ENCODE measurements around the gene RFXAP. TPM values are rescaled to one million over a fixed set of nuclear protein-coding genes. Genes with fewer than 3 reads are reported as not detected.

The RFXAP gene
- polyA plus RNA-seq, 1 donor: 6.9 TPM

DNA sequence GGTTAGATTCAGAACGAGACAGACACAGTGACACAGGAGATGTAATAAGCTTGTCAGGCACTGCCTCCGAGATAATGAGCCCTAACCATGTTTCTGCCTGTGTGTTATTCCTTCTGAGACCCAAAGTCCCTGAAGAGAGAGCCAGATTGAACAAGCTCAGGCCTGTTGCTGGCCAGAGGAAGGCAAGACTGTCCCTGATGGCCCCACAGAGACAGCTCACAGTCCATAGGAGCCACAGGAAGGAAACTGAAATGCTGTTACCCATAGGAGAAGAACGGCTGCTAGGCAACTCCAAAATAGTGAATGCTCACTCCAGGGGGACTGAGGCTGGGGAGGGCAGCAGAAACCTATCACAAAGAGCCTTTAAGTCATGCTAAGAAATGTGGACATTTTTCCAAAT, 31.8 kb upstream of the RFXAP start:
- H3K4me3 ChIP-seq (ENCODE audit: low read length): no peak overlapping the region
- H3K27ac ChIP-seq (ENCODE audit: low read length): no peak overlapping the region
- H3K4me1 ChIP-seq (ENCODE audit: control insufficient read depth, insufficient read depth, low read length): no peaks in the 10 kb centered on the region
- H3K36me3 ChIP-seq (ENCODE audit: control insufficient read depth, insufficient read depth, low read length): no peaks in the 10 kb centered on the region
- WGBS (ENCODE audit: insufficient coverage, low lambda C conversion rate): no CpG with 5 or more reads among the region's 3 CpGs
- H3K9me3 ChIP-seq (ENCODE audit: control insufficient read depth, low read depth, low read length): no peaks in the 10 kb centered on the region
- DNase-seq: no peak
- H3K27me3 ChIP-seq (ENCODE audit: control insufficient read depth, insufficient read depth, low read length): no peaks in the 10 kb centered on the region

- no peak overlapping the region for H3K4me3 ChIP-seq (ENCODE audit: low read length)
- no peaks in the 10 kb centered on the region for H3K27me3 ChIP-seq (ENCODE audit: control insufficient read depth, insufficient read depth, low read length)
- H3K27ac ChIP-seq (ENCODE audit: low read length): no peak overlapping the region
- WGBS (ENCODE audit: insufficient coverage, low lambda C conversion rate): no CpG with 5 or more reads among the region's 4 CpGs
- H3K9me3 ChIP-seq (ENCODE audit: control insufficient read depth, low read depth, low read length): no peaks in the 10 kb centered on the region
- DNase-seq: no peak
- no peaks in the 10 kb centered on the region for H3K4me1 ChIP-seq (ENCODE audit: control insufficient read depth, insufficient read depth, low read length)
- no peaks in the 10 kb centered on the region for H3K36me3 ChIP-seq (ENCODE audit: control insufficient read depth, insufficient read depth, low read length)
Observed at GRCh38 chr13:36788276-36788675, 30.7 kb upstream of the RFXAP start.

- no peaks in the 10 kb centered on the region for H3K36me3 ChIP-seq (ENCODE audit: control insufficient read depth, insufficient read depth, low read length)
- H3K27me3 ChIP-seq (ENCODE audit: control insufficient read depth, insufficient read depth, low read length): no peaks in the 10 kb centered on the region
- H3K27ac ChIP-seq (ENCODE audit: low read length): no peak overlapping the region
- 60% methylated on average over 1 of the region's 3 CpGs for WGBS (ENCODE audit: insufficient coverage, low lambda C conversion rate)
- no peak overlapping the region for H3K4me3 ChIP-seq (ENCODE audit: low read length)
- no peaks in the 10 kb centered on the region for H3K9me3 ChIP-seq (ENCODE audit: control insufficient read depth, low read depth, low read length)
- DNase-seq: no peak
- H3K4me1 ChIP-seq (ENCODE audit: control insufficient read depth, insufficient read depth, low read length): no peaks in the 10 kb centered on the region
Observed at GRCh38 chr13:36789061-36789460, 30.0 kb upstream of the RFXAP start.

GRCh38 chr13:36789730-36790129, 29.3 kb upstream of the RFXAP start:
- 40% methylated on average over 1 of the region's 4 CpGs for WGBS (ENCODE audit: insufficient coverage, low lambda C conversion rate)
- Histone ChIP-seq H3K27ac (ENCODE audit: low read length) (no peak overlapping the region), H3K36me3 (ENCODE audit: control insufficient read depth, insufficient read depth, low read length) (no peaks in the 10 kb centered on the region), H3K27me3 (ENCODE audit: control insufficient read depth, insufficient read depth, low read length) (no peaks in the 10 kb centered on the region), H3K4me3 (ENCODE audit: low read length) (no peak overlapping the region), H3K4me1 (ENCODE audit: control insufficient read depth, insufficient read depth, low read length) (no peaks in the 10 kb centered on the region), H3K9me3 (ENCODE audit: control insufficient read depth, low read depth, low read length) (no peaks in the 10 kb centered on the region)
- DNase-seq: no peak

GRCh38 chr13:36794706-36795105, 24.3 kb upstream of the RFXAP start:
- H3K36me3 ChIP-seq (ENCODE audit: control insufficient read depth, insufficient read depth, low read length): no peaks in the 10 kb centered on the region
- no peaks in the 10 kb centered on the region for H3K4me1 ChIP-seq (ENCODE audit: control insufficient read depth, insufficient read depth, low read length)
- H3K9me3 ChIP-seq (ENCODE audit: control insufficient read depth, low read depth, low read length): no peaks in the 10 kb centered on the region
- no peak for DNase-seq
- WGBS (ENCODE audit: insufficient coverage, low lambda C conversion rate): 40% methylated on average over 1 of the region's 3 CpGs
- no peak overlapping the region for H3K4me3 ChIP-seq (ENCODE audit: low read length)
- H3K27me3 ChIP-seq (ENCODE audit: control insufficient read depth, insufficient read depth, low read length): no peaks in the 10 kb centered on the region
- H3K27ac ChIP-seq (ENCODE audit: low read length): no peak overlapping the region

DNA sequence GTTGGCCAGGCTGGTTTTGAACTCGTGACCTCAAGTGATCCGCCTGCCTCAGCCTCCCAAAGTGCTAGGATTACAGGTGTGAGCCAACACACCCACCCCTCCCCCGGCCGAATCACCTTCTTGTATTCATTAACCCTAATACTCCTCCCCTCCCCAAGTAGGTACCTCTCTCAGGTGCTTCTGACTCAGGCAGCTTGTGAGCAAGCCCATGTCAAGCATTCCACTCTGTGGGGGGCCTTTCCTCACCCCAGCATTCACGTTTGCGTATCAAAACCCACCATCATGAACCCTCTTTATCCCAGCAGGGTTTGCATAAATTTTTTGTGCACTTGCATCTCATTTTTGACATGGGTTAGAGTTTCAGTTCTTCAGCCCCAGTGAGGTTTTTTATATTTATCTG, 23.6 kb upstream of the RFXAP start:
- Histone ChIP-seq H3K27me3 (ENCODE audit: control insufficient read depth, insufficient read depth, low read length) (no peaks in the 10 kb centered on the region), H3K4me1 (ENCODE audit: control insufficient read depth, insufficient read depth, low read length) (no peaks in the 10 kb centered on the region), H3K4me3 (ENCODE audit: low read length) (no peak overlapping the region), H3K36me3 (ENCODE audit: control insufficient read depth, insufficient read depth, low read length) (no peaks in the 10 kb centered on the region), H3K9me3 (ENCODE audit: control insufficient read depth, low read depth, low read length) (no peaks in the 10 kb centered on the region), H3K27ac (ENCODE audit: low read length) (no peak overlapping the region)
- no CpG with 5 or more reads among the region's 6 CpGs for WGBS (ENCODE audit: insufficient coverage, low lambda C conversion rate)
- DNase-seq: no peak

DNA sequence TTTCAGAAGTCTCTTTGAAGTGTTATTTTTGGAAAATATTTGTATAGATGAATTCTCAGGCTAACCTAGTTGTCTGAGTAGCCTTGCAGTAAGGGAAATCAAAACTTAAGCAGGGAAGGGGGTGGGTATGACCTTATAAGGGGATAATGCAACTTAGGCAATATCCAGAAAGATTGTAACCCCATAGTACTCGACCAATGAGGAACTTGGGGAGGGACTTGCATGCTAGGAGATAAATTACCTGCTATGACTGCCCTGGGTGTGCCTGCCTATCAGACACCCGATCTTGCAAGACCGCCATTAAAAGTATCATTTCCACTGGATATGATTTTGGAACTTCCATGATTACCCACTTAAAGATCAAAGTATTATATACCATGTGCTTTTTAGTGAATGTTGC, 23.0 kb upstream of the RFXAP start:
- H3K9me3 ChIP-seq (ENCODE audit: control insufficient read depth, low read depth, low read length): no peaks in the 10 kb centered on the region
- no peaks in the 10 kb centered on the region for H3K27me3 ChIP-seq (ENCODE audit: control insufficient read depth, insufficient read depth, low read length)
- no peaks in the 10 kb centered on the region for H3K36me3 ChIP-seq (ENCODE audit: control insufficient read depth, insufficient read depth, low read length)
- H3K4me3 ChIP-seq (ENCODE audit: low read length): no peak overlapping the region
- no peak overlapping the region for H3K27ac ChIP-seq (ENCODE audit: low read length)
- WGBS (ENCODE audit: insufficient coverage, low lambda C conversion rate): no CpG with 5 or more reads among the region's 3 CpGs
- H3K4me1 ChIP-seq (ENCODE audit: control insufficient read depth, insufficient read depth, low read length): no peaks in the 10 kb centered on the region
- DNase-seq: no peak

DNA sequence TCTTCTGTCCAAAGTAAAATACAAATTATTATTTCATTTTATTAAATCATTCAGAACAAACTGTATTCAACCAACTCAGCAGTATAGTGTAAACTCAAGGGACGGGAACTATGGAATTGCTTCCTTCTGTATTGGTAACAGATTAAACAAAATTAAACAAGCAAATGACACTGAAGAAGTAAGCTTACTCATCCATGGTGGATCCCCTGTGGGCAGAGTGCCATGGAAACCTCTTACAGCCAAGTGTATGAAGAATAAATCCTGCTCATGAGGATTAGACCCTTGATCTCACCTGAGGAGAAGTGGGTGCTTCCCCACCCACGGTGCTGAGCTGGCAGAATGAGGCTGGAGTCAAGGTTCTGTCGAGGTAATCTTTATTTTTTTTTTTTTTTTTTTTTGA, 18.0 kb upstream of the RFXAP start:
- WGBS (ENCODE audit: insufficient coverage, low lambda C conversion rate): 57% methylated on average over 1 of the region's 3 CpGs
- no peaks in the 10 kb centered on the region for H3K4me1 ChIP-seq (ENCODE audit: control insufficient read depth, insufficient read depth, low read length)
- H3K36me3 ChIP-seq (ENCODE audit: control insufficient read depth, insufficient read depth, low read length): no peaks in the 10 kb centered on the region
- no peak overlapping the region for H3K27ac ChIP-seq (ENCODE audit: low read length)
- no peak overlapping the region for H3K4me3 ChIP-seq (ENCODE audit: low read length)
- DNase-seq: no peak
- no peaks in the 10 kb centered on the region for H3K27me3 ChIP-seq (ENCODE audit: control insufficient read depth, insufficient read depth, low read length)
- no peaks in the 10 kb centered on the region for H3K9me3 ChIP-seq (ENCODE audit: control insufficient read depth, low read depth, low read length)

GRCh38 chr13:36804588-36804987, 14.4 kb upstream of the RFXAP start:
- H3K4me3 ChIP-seq (ENCODE audit: low read length): no peak overlapping the region
- H3K9me3 ChIP-seq (ENCODE audit: control insufficient read depth, low read depth, low read length): no peaks in the 10 kb centered on the region
- H3K27ac ChIP-seq (ENCODE audit: low read length): no peak overlapping the region
- H3K27me3 ChIP-seq (ENCODE audit: control insufficient read depth, insufficient read depth, low read length): no peaks in the 10 kb centered on the region
- no peaks in the 10 kb centered on the region for H3K4me1 ChIP-seq (ENCODE audit: control insufficient read depth, insufficient read depth, low read length)
- 100% methylated on average over 1 of the region's 6 CpGs for WGBS (ENCODE audit: insufficient coverage, low lambda C conversion rate)
- no peak for DNase-seq
- no peaks in the 10 kb centered on the region for H3K36me3 ChIP-seq (ENCODE audit: control insufficient read depth, insufficient read depth, low read length)

DNA sequence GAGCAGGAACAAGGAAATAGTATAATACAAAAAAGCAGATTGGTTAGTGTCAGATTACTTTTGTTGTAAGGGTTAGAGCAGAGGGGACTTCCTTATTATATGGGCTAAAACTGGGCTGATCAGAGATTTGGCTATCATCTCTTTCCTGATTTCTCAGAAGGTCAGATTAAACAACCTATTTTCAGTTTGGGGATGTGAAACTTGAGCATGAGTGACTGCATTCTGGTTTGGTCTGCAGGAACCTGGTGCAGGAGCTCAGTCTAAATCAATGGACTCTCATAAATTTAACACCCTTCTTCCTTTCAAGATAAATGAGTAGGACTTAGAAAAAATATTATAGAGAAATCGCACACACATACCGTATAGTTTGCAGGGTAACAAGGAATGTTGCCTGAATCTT, 12.9 kb upstream of the RFXAP start:
- Histone ChIP-seq H3K27me3 (ENCODE audit: control insufficient read depth, insufficient read depth, low read length) (peaks cover 3% of the 10 kb centered on the region), H3K9me3 (ENCODE audit: control insufficient read depth, low read depth, low read length) (no peaks in the 10 kb centered on the region), H3K27ac (ENCODE audit: low read length) (no peak overlapping the region), H3K4me1 (ENCODE audit: control insufficient read depth, insufficient read depth, low read length) (no peaks in the 10 kb centered on the region), H3K36me3 (ENCODE audit: control insufficient read depth, insufficient read depth, low read length) (no peaks in the 10 kb centered on the region), H3K4me3 (ENCODE audit: low read length) (no peak overlapping the region)
- WGBS (ENCODE audit: insufficient coverage, low lambda C conversion rate): 92% methylated on average over 2 of the region's 2 CpGs
- no peak for DNase-seq

GRCh38 chr13:36807616-36808015, 11.4 kb upstream of the RFXAP start:
- Histone ChIP-seq H3K9me3 (ENCODE audit: control insufficient read depth, low read depth, low read length) (no peaks in the 10 kb centered on the region), H3K27ac (ENCODE audit: low read length) (no peak overlapping the region), H3K4me3 (ENCODE audit: low read length) (no peak overlapping the region), H3K36me3 (ENCODE audit: control insufficient read depth, insufficient read depth, low read length) (no peaks in the 10 kb centered on the region), H3K27me3 (ENCODE audit: control insufficient read depth, insufficient read depth, low read length) (peaks cover 3% of the 10 kb centered on the region), H3K4me1 (ENCODE audit: control insufficient read depth, insufficient read depth, low read length) (no peaks in the 10 kb centered on the region)
- WGBS (ENCODE audit: insufficient coverage, low lambda C conversion rate): no CpG with 5 or more reads among the region's 2 CpGs
- DNase-seq: no peak
